GM12873 (cell line): Measurements from ENCODE around the gene NAV1.

Source experiments
- TF ChIP-seq, protein P1 (sequence below): IDR thresholded peaks from 2 replicates; pipeline ENCODE4 v1.5.1; 2012; ENCODE audit warnings: low read depth, mild to moderate bottlenecking, moderate library complexity, low read length, control low read depth; ENCODE audit not compliant: insufficient read depth; ENCODE audit errors: missing control alignments

The NAV1 gene

DNA sequence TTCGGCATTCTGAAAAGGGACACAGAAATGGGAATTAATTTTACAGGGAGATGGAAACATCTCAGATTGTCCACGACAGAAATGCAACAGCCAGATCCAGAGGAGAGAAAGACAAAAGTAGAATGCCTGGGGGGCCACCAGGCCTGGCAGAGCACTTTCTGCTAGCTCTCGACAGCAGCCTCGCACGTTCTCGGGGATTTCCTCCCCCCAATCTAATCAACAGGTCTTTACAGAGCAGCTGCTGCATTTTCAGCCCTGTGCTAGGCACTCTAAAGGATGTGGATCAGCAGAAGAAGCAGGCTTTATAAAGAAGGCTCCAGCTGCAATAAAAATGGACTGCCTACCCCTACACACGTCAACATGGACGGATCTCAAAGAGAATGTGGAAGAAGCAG, 42.6 kb upstream of the NAV1 start:
- TF ChIP-seq, protein P1, sequence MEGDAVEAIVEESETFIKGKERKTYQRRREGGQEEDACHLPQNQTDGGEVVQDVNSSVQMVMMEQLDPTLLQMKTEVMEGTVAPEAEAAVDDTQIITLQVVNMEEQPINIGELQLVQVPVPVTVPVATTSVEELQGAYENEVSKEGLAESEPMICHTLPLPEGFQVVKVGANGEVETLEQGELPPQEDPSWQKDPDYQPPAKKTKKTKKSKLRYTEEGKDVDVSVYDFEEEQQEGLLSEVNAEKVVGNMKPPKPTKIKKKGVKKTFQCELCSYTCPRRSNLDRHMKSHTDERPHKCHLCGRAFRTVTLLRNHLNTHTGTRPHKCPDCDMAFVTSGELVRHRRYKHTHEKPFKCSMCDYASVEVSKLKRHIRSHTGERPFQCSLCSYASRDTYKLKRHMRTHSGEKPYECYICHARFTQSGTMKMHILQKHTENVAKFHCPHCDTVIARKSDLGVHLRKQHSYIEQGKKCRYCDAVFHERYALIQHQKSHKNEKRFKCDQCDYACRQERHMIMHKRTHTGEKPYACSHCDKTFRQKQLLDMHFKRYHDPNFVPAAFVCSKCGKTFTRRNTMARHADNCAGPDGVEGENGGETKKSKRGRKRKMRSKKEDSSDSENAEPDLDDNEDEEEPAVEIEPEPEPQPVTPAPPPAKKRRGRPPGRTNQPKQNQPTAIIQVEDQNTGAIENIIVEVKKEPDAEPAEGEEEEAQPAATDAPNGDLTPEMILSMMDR = no peak

- TF ChIP-seq, protein P1 = no peak
Observed at GRCh38 chr1:201497935-201498509, 40.9 kb upstream of the NAV1 start.

- TF ChIP-seq, protein P1 = no peak
Observed at GRCh38 chr1:201498621-201499020, 40.3 kb upstream of the NAV1 start.

DNA sequence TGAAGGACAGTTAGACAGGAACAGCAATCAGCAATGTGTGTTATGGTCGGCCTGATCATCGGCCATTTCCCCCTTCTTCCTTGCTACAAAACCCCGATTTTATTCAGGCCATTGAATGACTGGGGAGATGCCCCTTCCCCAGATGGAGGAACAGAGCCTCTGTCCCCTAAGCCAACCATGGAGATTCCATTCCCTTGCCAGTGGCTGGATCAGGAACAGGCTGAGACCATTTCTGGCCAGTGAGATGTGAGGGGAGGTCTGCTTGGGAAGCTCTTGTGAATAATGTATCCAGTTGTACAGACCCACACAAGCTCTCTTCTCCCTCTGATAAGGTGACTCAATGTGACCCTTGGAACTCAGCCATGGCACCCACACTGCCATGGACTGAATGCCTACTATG, 39.7 kb upstream of the NAV1 start:
- TF ChIP-seq, protein P1 = no peak

DNA sequence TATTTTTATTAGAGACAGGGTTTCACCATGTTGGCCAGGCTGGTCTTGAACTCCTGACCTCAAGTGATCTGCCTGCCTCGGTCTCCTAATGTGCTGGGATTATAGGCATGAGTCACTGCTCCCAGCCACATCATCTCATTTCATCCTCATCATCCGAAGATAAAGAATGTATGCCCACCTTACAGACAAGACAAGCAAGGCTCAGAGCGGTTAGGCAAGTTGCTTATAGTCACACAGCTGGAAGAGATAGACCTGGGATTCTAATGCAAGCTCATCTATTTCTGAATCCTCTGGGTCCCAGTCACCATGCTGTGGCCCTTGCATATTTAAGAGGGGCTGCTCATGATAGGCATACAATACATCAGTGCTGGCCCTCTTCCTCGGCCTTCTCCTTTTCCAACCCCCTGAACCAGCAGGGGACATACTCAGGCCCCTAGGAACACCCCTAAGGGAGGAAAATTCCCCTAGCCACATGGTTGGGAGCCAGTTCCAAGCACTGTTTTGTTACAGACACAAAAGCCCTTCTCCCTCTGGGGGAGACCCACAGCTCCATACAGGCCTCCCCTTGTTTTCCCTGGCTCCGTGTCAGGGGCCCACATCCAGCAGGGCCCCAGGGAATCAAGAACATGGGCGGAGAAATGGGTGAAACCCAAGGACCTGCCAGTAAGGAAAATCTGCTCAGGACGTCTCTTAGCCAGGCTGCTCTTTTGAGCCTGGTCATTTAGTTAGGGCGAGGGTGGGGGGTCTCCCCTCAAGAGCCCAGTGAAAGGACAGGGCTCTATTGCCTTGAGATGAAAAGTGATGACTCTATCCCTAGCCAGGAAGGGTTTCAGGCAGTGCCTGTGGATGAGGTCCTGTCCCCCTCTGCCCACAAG, 38.9 kb upstream of the NAV1 start:
- TF ChIP-seq, protein P1 = no peak

- TF ChIP-seq, protein P1 = no peak
Observed at GRCh38 chr1:201500670-201501120, 38.2 kb upstream of the NAV1 start.

DNA sequence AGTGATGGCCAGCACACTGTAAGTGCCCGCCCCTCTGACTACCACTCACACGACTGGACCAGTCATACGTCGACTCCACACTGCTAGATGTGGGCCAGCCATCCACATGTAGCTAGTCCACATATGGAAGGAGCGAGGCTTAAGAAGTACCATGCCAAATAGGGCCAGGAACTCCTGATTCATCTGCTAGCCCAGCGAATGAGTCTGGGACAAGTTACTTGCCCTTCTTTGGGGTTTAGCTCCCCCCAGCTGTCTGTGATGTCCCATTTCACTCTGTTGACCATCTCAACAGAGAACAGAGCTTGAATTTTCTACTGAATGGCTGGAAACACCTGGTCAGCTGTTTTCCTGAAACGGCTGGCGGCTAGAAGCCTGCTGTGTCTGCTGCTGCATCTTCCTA, 37.8 kb upstream of the NAV1 start:
- TF ChIP-seq, protein P1 = no peak
